H7 (cell line): ENCODE data around the gene C9orf78. TPM values are rescaled to one million over a fixed set of nuclear protein-coding genes. Genes with fewer than 3 reads are reported as not detected.
"Not testable (repeated sequence)": the region's sequence is repeated elsewhere in the genome, so short reads cannot be mapped to it uniquely, and the experiment has no call there.

Experiments used
- DNase-seq: peaks from one replicate; pipeline ENCODE4 v3.0.0; 2012
- H3K27me3 ChIP-seq: 2 replicates; pipeline ENCODE4 v1.6.0; 2011; ENCODE audit warnings: mild to moderate bottlenecking, low read length; ENCODE audit not compliant: control insufficient read depth, insufficient read depth
- H3K36me3 ChIP-seq: replicated peaks from 2 replicates; pipeline ENCODE4 v1.5.1; 2011; ENCODE audit warnings: low read length; ENCODE audit not compliant: control insufficient read depth, insufficient read depth
- H3K4me3 ChIP-seq: 2 replicates; pipeline ENCODE4 v1.5.1; 2011; ENCODE audit warnings: low read depth, mild to moderate bottlenecking, control low read depth, low read length, moderate library complexity; ENCODE audit not compliant: insufficient read depth
- total RNA-seq: library from RNA; depleted of rRNA; stranded (reverse); fragments of >200 nt; shearing (Covaris generic); gene quantifications from 2 replicates; pipeline ENCODE4 v1.2.3, GENCODE V29; 2014; rRNA removed

C9orf78 gene
- total RNA-seq, 1 experiment from 2014 or later, result 39.7 TPM

GRCh38 chr9:129796029-129796428 lies 39.0 kb downstream of the C9orf78 start:
- H3K4me3 ChIP-seq, H3K27me3 ChIP-seq, H3K36me3 ChIP-seq, DNase-seq: not testable (repeated sequence)

- Histone ChIP-seq H3K4me3 (no peak overlapping the region), H3K36me3 (no peaks in the 10 kb centered on the region), H3K27me3 (no peaks in the 10 kb centered on the region)
- no peak for DNase-seq
Observed at GRCh38 chr9:129794549-129794948, 40.5 kb downstream of the C9orf78 start.

GRCh38 chr9:129786481-129786880 lies 48.6 kb downstream of the C9orf78 start:
- DNase-seq, result no peak
- Histone ChIP-seq H3K36me3 (no peaks in the 10 kb centered on the region), H3K27me3 (no peaks in the 10 kb centered on the region; the same call in 1 of the 2 replicates), H3K4me3 (no peak overlapping the region)

- no peaks in the 10 kb centered on the region; the same call in 1 of the 2 replicates for H3K27me3 ChIP-seq
- DNase-seq, result no peak
- no peak overlapping the region for H3K4me3 ChIP-seq
- H3K36me3 ChIP-seq, result no peaks in the 10 kb centered on the region
Observed at GRCh38 chr9:129785866-129786265, 49.2 kb downstream of the C9orf78 start.

GRCh38 chr9:129784970-129785369 lies 50.1 kb downstream of the C9orf78 start:
- not testable (repeated sequence) for DNase-seq, H3K4me3 ChIP-seq

GRCh38 chr9:129783516-129784361 lies 51.3 kb downstream of the C9orf78 start:
- DNase-seq, result peak; percentile 90
- no peaks in the 10 kb centered on the region; the same call in 1 of the 2 replicates for H3K27me3 ChIP-seq

More at GRCh38 chr9:129784970-129785369, 50.1 kb downstream of the C9orf78 start:
- H3K36me3 ChIP-seq, H3K27me3 ChIP-seq: not testable (repeated sequence)

GRCh38 chr9:129781981-129782380 lies 53.1 kb downstream of the C9orf78 start:
- Histone ChIP-seq H3K27me3 (no peaks in the 10 kb centered on the region; the same call in 1 of the 2 replicates), H3K4me3 (no peak overlapping the region), H3K36me3 (no peaks in the 10 kb centered on the region)
- no peak for DNase-seq

More at GRCh38 chr9:129783516-129784361, 51.3 kb downstream of the C9orf78 start:
- H3K4me3 ChIP-seq, result no peak overlapping the region
- no peaks in the 10 kb centered on the region for H3K36me3 ChIP-seq

GRCh38 chr9:129781131-129781530 lies 53.9 kb downstream of the C9orf78 start:
- no peak for DNase-seq
- H3K36me3 ChIP-seq, result no peaks in the 10 kb centered on the region
- H3K4me3 ChIP-seq, result no peak overlapping the region
- H3K27me3 ChIP-seq, result no peaks in the 10 kb centered on the region; the same call in 1 of the 2 replicates

GRCh38 chr9:129779560-129780190 lies 55.4 kb downstream of the C9orf78 start:
- no peak for DNase-seq
- Histone ChIP-seq H3K4me3 (no peak overlapping the region), H3K36me3 (no peaks in the 10 kb centered on the region), H3K27me3 (no peaks in the 10 kb centered on the region)

- H3K4me3 ChIP-seq, result no peak overlapping the region
- H3K36me3 ChIP-seq, result no peaks in the 10 kb centered on the region
- no peaks in the 10 kb centered on the region for H3K27me3 ChIP-seq
- no peak for DNase-seq
Observed at GRCh38 chr9:129778469-129778868, 56.6 kb downstream of the C9orf78 start.

GRCh38 chr9:129777769-129778130 lies 57.3 kb downstream of the C9orf78 start:
- Histone ChIP-seq H3K4me3 (no peak overlapping the region), H3K36me3 (no peaks in the 10 kb centered on the region), H3K27me3 (no peaks in the 10 kb centered on the region)
- no peak for DNase-seq

Other genes starting within 250 kb of the C9orf78 start
- gene C9orf50, start 214.2 kb downstream of the C9orf78 start, total RNA-seq, result not detected in 2 replicates
- 71.2 and 80.5 TPM in 2 replicates for gene NTMT1, start 209.1 kb downstream of the C9orf78 start, total RNA-seq
- 19.2 and 20.9 TPM in 2 replicates for gene ASB6, start 193.1 kb downstream of the C9orf78 start, total RNA-seq
- gene PRRX2, start 169.6 kb downstream of the C9orf78 start, total RNA-seq, result 10.8 and 12.7 TPM in 2 replicates
- 0.69 and 1.2 TPM in 2 replicates for gene PTGES, start 82.2 kb downstream of the C9orf78 start, total RNA-seq
- 17.9 and 18.2 TPM in 2 replicates for gene TOR1B, start 32.1 kb downstream of the C9orf78 start, total RNA-seq
- 22.9 and 27.1 TPM in 2 replicates for gene TOR1A, start 11.1 kb downstream of the C9orf78 start, total RNA-seq
- 15.8 and 16.3 TPM in 2 replicates for gene USP20, start 183 bp upstream of the C9orf78 start, total RNA-seq
- gene FNBP1, start 207.9 kb upstream of the C9orf78 start, total RNA-seq, result 16.0 and 19.6 TPM in 2 replicates
- gene GPR107, start 218.6 kb upstream of the C9orf78 start, total RNA-seq, result 13.0 and 18.0 TPM in 2 replicates